DMS153 (cell line): ENCODE data around the gene ZMAT3.
A peak's percentile ranks its signal among the peaks of the same experiment; 100 is the strongest.
"Not testable (repeated sequence)": the region's sequence is repeated elsewhere in the genome, so short reads cannot be mapped to it uniquely, and the experiment has no call there.

ENCODE experiments used
- DNase-seq: peaks from one replicate; lab custom pipeline; 2025; lab: John Stamatoyannopoulos, UW

ZMAT3 gene, protein sequence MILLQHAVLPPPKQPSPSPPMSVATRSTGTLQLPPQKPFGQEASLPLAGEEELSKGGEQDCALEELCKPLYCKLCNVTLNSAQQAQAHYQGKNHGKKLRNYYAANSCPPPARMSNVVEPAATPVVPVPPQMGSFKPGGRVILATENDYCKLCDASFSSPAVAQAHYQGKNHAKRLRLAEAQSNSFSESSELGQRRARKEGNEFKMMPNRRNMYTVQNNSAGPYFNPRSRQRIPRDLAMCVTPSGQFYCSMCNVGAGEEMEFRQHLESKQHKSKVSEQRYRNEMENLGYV

DNA sequence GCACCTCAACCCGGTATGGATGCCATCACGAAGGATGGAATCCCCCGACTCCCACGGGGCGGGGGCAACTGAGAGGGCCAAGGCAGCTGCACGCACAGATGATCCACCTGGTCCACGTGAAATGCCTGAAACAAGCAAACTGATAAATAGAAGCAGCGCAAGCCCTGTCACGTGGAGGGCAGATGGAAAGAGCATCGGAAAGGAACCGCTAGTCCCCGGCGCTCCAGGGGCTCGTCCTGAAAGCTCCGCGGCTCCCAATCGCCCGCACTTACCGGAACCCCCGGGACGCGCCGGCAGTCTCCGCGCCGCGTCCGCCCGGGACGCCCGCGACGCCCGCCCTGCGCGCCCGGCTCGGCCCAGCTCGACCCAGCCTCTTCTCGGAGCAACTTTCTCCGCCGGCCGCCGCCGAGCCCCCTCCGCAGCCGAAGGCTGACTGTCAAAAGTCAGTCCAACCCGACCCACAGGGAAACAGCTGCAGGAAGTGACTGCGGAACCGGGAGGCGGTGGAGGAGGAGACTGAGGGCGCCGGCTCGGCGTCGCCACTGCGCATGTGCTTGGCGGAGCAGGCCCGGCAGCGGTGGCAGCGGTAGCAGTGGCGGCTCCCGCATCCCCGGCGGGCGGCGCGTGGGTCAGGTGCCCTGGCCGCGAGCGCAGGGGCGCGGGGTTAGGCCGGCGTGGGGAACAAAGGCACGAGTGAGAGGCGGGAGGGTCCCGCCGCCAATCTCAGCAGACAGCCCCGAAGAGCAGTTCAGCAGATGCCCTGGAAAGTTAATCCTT is at the start of gene ZMAT3:
Gene ZMAT3, minus strand, starts transcription at position 487 of the 777 bp plus-strand sequence. CDS start 4,057 bp downstream, outside the sequence.
- DNase-seq, result peak; percentile 42

DNA sequence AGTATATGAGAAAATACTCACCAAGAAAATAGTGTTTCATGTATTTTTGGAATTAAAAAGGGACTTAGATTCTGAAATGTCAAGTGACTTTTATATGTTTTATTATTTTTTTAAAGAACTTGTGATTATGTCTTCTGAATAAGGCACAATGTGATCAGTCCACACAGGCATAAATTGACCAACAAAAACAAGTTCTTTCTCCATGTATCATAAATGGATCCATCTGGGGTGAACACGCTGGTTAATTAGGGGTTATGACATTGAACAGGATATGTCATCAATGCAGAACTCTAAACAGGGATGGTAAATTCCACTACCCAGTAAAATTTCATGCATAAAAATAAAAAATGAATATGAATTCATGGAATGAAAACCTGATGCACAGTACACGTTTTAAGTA is 45.2 kb upstream of the ZMAT3 start:
- DNase-seq, result no peak

DNA sequence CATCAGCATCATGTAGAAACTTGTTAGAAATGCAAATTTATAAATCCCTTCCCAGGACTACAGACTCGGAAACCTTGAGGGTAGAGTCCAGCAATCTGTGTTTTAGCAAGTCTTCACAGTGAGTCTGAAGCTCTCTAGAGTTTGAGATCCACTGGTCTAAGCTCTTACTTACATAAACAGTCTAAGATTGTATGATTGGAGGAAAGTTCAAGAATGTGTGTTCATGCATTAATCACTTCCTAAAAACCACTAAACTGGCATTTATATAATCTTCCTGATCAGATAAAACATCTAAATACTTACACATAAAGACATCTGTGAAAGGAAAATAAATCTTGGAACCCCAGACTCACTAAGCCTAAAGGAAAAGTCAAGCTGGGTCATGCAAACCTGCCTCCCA is 43.8 kb upstream of the ZMAT3 start:
- not testable (repeated sequence) for DNase-seq

DNA sequence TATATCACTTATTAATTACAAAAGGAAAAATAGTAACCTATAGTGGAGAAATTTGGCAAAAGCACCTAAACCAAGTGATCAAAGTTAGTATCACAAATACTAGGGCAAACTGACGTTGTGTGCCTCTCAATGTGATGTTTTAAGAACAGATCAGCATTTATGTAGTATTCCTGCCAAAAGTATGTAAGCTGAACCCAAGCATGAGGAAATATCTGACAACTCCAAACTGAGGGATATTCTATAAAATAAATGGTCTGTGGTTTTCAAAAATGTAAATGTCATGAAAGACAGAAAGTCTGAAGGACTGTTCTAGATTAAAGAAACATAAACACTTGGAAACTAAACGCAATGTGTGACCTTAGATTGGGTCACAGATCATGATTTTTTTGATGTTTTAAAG is 42.3 kb upstream of the ZMAT3 start:
- DNase-seq, result no peak

DNA sequence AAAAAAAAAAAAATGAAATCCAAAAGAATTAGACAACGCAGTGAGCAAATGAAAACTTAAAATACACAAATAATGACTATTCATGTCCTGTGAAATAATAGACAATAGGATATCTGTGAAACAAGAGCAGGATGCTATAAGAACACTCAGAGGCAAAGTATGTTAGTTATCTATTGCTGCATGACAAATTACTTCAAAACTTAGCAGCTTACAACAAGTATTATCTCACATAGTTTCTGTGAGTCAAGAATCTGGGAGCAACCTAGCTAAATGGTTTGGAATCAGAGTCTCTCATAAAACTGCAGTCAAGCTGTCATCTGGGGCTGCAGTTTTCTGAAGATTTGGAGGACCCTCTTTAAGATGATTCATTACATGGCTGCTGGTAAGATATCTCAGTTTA is 36.5 kb upstream of the ZMAT3 start:
- no peak for DNase-seq

DNA sequence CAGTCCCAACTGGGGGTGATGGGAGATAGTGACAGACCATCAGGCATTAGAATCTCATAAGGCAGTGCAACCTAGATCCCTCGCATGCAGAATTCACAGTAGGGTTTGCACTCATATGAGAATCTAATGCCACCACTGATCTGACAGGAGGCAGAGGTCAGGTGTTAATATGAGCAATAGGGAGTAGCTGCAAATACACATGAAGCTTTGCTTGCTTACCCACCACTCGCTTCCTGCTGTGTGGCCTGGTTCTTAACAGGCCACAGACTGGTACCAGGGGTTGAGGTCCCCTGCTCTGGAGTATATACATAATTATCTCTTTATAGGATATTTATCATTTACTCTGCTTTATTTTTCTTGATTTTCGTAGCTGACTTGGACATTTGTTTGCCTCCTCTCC is 36.0 kb upstream of the ZMAT3 start:
- DNase-seq, result no peak

DNA sequence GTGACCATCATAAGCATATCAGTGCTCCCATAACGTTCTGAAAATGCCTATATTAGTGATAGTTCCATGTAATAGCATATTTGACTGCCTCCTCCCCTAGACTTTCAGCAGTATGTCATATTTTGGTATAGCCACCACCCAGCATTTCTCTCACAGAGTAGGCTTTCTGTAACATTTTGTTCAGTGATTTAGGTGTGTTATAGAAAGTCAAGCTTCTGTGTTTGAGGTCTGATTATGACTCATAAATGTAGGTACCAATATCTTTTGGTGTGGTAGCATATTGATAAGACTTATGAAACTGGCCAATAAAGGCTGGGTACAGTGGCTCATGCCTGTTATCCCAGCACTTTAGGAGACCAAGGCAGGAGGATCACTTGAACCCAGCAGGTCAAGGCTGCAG is 34.3 kb upstream of the ZMAT3 start:
- no peak for DNase-seq

DNA sequence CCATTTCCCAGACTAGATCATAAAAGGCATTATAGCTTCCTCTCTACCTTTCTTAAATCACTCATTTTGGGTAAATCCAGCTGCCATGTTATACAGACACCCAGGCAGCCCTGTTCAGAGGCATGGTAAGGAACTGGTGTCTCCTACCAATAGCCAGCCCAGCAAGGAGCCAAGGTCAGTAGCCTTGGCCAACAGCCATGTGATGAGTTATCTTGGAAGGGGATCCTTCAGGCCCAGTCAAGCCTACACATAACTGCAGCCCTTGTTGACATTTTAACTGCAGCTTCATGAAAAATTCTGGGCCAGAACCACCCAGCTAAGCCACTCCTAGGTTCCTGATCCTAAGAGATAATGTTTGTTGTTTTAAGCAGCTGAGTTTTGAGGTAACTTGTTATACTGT is 29.0 kb upstream of the ZMAT3 start:
- DNase-seq, result no peak

DNA sequence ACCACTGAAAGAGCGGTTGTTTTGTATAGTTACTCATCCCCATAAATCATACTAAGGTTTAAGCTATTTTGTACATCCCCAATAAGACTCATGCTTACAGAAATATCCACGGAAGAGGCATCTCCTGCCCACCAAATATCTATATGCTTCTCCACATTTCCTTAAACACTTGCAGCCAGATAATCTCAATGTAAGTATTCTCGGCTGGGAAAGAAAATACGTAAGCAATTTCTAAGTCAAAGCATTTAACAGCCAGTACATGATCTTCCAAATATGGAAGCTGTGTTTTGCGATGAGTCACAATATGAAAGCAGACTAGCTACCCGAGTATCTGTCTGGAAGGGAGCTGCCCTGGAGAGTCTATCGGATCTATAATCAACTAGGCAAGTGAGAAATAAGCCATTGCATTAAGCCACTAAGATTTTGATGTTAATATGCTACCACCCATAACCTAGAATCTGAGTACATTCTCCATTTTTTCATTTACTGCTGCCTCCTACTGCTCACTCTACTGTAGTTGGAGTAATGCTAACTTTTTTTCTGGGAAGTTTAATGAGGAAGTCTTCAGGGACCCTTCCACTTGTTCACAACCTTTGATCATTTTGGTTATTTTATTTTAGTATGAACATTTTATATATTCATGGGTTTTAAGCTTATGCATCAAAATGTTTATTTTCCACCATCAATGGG is 26.9 kb upstream of the ZMAT3 start:
- no peak for DNase-seq

DNA sequence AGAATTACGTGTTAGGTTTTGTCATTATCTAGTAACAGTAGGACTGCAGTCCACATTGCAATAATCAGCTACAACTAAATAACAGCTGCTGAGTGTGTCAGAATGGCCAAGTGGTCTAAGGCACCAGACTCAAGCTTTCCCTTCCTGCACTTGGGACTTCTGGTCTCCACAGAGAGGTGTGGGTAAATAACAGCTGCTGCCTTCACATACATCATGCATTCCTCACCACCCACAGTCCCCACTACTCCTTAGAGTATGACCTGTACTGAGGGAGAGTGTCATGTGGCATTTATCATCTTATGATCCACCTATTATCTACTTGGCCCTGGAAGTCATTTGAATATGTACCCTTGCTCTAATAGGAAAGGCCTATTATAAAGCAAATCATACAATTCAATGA is 22.2 kb upstream of the ZMAT3 start:
- DNase-seq, result no peak

DNA sequence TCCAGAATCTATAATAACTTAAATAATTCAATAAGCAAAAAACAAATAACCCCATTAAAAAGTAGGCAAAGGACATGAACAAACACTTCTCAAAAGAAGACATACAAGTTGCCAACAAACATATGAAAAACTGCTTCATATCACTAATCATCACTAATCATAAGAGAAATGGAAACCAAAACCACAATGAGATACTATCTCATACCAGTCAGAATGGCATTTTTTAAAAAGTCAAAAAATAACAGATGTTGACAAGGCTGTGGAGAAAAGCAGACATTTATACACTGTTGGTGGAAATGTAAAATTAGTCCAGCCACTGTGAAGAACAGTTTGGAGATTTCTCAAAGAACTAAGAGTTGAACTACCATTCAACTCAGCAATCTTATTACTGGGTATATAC is 19.5 kb upstream of the ZMAT3 start:
- DNase-seq, result no peak

DNA sequence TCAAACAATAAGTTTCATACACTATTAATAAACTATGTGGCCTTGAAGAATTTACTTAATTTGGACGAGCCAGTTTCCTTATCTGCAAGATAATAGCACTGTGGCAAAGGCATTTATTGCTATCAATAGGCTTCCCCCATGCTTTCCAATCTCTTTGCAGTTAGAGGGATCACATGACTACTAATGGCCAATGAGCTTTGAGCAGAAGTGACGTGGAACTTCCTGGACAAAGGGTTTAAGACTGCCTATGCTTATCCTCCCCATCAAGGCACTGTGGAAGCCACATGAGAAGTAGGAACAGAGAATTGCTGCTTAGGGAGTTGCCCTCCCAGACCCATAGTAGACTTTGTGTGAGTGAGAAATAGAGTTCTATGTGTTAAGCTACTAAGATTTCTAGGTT is 16.7 kb upstream of the ZMAT3 start:
- no peak for DNase-seq

DNA sequence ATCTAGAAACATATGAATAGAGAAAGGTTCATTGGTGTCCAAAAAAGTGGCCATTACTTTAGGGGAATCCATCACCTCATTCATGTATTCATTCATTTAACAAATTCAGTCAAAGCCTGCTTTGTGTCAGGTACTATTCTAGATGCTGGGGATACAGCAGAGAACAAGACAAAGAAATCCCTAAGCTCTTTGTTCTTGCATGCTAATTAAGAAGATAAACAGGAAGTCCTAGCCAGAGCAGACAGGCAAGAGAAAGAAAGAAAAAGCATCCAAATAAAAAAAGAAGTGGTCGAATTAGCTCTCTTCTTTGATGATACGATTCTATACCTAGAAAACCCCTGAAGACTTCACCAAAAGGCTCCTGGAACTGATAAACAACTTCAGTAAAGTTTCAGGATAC is 12.4 kb upstream of the ZMAT3 start:
- DNase-seq, result no peak

DNA sequence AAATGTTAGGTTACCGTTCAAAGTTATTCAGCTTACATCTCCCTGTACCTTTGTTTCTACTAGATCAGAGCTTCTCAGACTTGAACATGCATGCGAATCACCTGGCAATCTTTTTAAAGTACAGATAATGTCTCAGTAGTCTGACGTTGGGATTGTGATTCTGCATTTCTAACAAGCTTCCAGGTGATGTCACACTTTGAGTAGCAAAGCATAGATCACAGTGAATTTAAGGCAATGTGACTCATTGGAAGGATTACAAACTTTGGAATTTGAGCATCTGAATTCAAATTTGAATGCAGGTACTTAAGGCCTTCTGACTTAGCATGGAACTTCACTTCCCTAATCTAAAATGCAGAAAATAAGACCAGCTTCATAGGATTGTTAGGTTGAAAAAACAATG is 10.8 kb upstream of the ZMAT3 start:
- no peak for DNase-seq

DNA sequence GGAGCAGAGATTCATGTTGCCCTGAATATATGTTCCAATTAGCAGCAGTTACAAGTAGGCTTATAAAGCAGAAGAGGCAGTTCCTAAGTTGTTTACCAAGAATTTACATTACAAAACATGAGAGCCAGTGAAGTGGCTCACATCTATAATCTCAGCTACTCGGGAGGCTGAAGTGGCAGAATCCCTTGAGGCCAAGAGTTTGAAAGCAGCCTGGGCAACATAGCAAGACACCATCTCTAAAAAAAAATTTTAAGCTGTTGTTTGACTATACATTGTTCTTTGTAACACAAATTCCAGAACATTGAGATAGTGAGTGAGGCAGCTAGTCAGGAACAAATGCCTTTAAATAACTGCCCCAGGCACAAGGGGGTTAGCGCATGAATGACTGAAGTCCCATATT is 10.3 kb upstream of the ZMAT3 start:
- no peak for DNase-seq

DNA sequence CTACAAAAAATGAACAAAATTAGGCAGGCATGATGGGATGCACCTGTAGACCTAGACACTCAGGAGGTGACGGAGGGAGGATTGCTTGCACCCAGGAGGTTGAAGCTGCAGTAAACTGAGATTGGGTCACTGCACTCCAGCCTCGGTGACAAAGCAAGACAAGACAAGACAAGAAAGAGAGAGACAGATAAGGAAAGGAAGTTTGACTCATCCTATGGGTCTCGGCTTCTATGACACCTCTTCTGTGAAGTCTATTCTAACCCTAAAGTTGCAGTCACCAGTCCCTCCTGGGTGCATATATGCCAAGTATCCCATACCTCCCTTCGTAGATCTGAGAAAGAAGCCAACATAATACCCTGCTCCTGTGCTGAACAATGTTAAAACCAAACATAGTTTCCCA is 7.9 kb upstream of the ZMAT3 start:
- DNase-seq, result no peak

DNA sequence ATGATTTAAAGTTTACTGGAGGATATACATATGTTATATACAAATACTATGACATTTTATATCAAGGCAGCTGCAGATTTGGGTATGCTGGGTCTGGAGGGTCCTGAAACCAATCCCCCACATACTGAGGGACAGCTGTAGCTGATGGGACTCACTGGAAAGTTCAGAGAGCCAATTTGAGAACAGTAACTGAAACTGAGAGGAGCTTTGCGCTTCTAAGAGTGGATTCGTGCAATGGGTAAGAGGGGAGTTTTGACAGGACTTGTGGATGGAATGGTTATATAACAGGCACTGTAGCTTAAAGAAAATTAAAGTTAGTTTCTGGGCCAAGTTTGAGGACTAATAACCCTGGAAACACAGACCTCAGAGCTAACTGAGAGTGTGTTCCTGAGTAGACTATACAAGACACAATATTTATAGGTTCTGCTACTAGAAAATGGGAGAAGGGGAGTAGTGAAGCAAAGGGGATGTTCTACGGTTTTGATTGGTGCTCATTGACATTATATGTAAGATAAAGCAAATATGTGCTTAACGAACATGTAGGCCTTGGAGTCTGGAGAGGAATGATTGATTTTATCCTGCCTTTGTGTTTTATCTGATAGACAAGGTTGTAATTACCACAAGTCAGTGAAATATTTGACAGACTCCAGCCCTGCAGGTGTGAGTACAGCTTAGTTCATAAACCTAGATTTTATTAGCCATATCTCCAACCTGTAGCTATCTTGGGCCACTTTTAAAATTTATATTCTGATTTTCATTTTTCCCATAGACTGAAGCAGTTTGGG is 4.8 kb upstream of the ZMAT3 start:
- DNase-seq, result no peak

DNA sequence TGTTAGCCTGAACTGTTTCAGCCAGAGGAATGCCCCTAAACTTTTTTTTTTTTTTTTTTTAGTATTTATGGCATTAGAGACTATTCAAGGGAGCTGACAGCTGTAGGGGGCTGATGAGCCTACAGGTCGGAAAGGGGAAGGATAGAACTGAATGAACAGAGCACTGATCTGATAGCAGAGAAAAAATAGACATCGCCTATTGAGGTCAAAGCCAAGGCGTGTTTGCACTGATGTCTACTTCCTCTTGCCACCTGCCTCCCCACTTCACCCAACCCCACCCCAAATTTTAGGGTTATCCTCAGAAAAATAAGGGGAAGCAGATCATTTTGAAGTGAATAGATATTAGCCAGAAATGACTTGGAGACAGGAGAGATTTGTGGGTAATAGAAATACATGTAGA is 3.0 kb upstream of the ZMAT3 start:
- DNase-seq, result no peak

DNA sequence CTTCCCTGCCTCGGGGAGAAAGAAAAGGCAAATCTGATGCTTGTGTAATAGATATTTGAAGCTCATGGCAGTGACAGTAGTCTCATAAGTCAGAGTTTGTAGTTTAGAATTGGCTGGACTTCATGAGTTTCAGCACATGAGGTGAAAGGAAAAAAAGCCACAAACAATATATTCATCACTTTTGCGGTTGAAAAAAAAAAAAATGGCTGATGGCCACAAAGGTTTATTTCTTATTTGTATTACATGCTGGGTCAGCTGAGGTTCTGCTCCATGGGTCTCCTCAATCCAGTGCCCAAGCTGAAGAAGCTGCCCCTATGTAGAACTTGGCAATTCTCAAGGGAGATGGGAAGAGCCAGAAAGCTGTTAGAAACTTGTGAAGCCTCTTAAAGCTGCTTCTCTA is 2.2 kb upstream of the ZMAT3 start:
- no peak for DNase-seq

DNA sequence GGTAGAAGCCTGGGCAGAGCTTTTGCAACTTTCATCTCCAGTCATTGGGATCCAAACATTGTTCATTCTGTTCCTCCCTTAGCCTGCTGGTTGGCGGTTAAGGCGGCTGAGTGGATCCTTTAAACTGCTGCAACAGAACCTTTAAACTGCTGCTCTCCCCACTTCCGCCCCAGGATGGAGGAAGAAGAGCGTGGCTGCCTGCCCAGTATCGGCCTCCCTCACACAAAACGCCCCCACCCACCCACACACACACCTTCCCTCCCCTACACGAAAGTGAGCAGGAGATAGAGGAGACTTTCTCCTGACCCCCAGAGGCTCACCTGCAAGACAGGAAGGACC is 460 bp upstream of the ZMAT3 start:
- DNase-seq, result peak; percentile 35

DNA sequence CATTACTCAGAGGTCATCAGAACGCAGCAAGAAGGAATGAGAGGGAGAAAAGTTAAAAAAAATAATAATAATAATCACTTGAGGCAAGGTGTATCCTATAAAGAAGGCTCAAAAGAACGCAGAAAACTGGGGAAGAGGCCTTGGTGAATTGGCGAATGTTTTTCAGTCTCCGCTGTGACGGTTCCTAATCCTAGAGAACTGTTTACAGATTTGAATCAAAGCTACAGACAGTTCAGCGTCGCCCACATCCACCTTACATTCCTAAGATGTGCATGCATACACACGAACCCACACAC is 634 bp downstream of the ZMAT3 start:
- DNase-seq, result no peak

DNA sequence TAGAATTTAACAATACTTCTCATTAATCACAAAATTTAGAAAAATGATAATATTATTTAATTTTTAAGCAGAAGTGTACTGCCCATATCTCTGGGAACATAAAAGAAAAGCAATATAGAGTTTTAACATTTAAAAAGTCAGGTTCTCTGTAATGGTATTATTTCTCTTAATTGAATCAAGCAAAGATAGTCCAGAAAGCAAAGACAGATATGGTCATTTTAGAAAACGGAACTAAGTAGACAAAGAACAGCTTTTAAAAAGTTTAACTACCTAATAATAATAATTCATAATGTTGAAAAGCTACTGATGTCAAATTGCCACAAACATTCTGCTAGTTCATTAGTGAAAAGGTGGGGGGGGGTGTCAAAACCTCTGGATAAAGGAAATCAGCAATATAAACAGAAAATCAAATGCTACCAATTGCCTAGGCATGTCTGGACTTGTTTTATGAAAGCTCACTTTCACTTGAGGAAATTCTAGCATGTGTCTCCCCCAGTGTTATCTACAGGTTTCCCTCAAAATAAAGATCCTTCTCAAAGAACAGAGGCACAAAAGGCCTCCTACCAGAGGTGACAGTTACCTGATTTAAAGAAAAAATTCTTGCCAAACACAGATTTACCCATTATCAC is 1.7 kb downstream of the ZMAT3 start:
- peak; percentile 23 for DNase-seq
